Common myeloid progenitor, CD34-positive (primary cell): ENCODE data around the gene TMC8.

Experiments
- CTCF ChIA-PET: fragments of 350-600 bp; sonication (Branson Sonifier 250); formaldehyde crosslinking; loops from one replicate; lab custom pipeline; 2021; ENCODE audit warnings: antibody characterized with exemption; lab: Charles Lee
- POLR2A ChIA-PET: fragments of 350-600 bp; sonication (Branson Sonifier 250); formaldehyde crosslinking; loops from one replicate; lab custom pipeline; 2021; ENCODE audit warnings: antibody characterized with exemption; lab: Charles Lee
- DNase-seq, 3 donors: peaks; one replicate each; pipeline versions ENCODE4 v3.0.0 to v3.0.0-alpha.2; 2013
- H3K27ac ChIP-seq, 2 experiments: 1 replicate in 1 of 2; 2 replicates in 1 of 2; pipeline ENCODE4 v1.7.0; 2013; ENCODE audit warnings: inconsistent platforms in 2 of 2, low read length in 2 of 2, mild to moderate bottlenecking in 2 of 2, low read depth in 1 of 2, moderate library complexity in 1 of 2; ENCODE audit not compliant: severe bottlenecking in 2 of 2, insufficient read depth in 1 of 2, poor library complexity in 1 of 2
- H3K27me3 ChIP-seq, 5 experiments: replicated peaks in 2 of 5; 1 replicate in 3 of 5; 2 replicates in 2 of 5; pipeline versions ENCODE4 v1.6.1 to v1.7.0; 2013; ENCODE audit warnings: low read length in 4 of 5, mild to moderate bottlenecking in 2 of 5, moderate library complexity in 2 of 5, inconsistent platforms in 1 of 5; ENCODE audit not compliant: insufficient read depth in 5 of 5, control insufficient read depth in 4 of 5
- H3K36me3 ChIP-seq, 4 experiments: 1 replicate in 2 of 4; 2 replicates in 2 of 4; pipeline versions ENCODE4 v1.6.1 to v1.7.0; 2013; ENCODE audit warnings: low read length in 3 of 4, control low read depth in 1 of 4, mild to moderate bottlenecking in 1 of 4; ENCODE audit not compliant: control insufficient read depth in 4 of 4, insufficient read depth in 4 of 4
- H3K4me1 ChIP-seq, 4 experiments: 1 replicate in 3 of 4; 2 replicates in 1 of 4; pipeline versions ENCODE4 v1.6.1 to v1.7.1; 2013; ENCODE audit warnings: low read length in 3 of 4, mild to moderate bottlenecking in 3 of 4, control low read depth in 1 of 4, inconsistent platforms in 1 of 4, moderate library complexity in 1 of 4; ENCODE audit not compliant: control insufficient read depth in 4 of 4, insufficient read depth in 4 of 4; ENCODE audit errors: control extremely low read depth in 1 of 4
- H3K4me3 ChIP-seq, 7 experiments: 1 replicate in 4 of 7; 2 replicates in 3 of 7; pipeline versions ENCODE4 v1.5.1 to v1.7.0; 2013; ENCODE audit warnings: mild to moderate bottlenecking in 7 of 7, low read length in 6 of 7, moderate library complexity in 6 of 7, inconsistent platforms in 2 of 7, low read depth in 2 of 7, control low read depth in 1 of 7; ENCODE audit not compliant: insufficient read depth in 4 of 7, control insufficient read depth in 1 of 7; ENCODE audit errors: extremely low read depth in 1 of 7
- H3K9me3 ChIP-seq, 5 experiments: 1 replicate in 4 of 5; 2 replicates in 1 of 5; pipeline versions ENCODE4 v1.6.1 to v1.7.1; 2013; ENCODE audit warnings: low read length in 4 of 5, mild to moderate bottlenecking in 2 of 5, inconsistent platforms in 1 of 5, low read depth in 1 of 5, moderate library complexity in 1 of 5; ENCODE audit not compliant: control insufficient read depth in 4 of 5, insufficient read depth in 2 of 5; ENCODE audit errors: control extremely low read depth in 1 of 5
- WGBS: methylation state at CpG from one replicate; pipeline ENCODE4 v1.1.5; 2013; ENCODE audit not compliant: insufficient coverage; 5-methylcytosine and 5-hydroxymethylcytosine counted together

The TMC8 gene

DNA sequence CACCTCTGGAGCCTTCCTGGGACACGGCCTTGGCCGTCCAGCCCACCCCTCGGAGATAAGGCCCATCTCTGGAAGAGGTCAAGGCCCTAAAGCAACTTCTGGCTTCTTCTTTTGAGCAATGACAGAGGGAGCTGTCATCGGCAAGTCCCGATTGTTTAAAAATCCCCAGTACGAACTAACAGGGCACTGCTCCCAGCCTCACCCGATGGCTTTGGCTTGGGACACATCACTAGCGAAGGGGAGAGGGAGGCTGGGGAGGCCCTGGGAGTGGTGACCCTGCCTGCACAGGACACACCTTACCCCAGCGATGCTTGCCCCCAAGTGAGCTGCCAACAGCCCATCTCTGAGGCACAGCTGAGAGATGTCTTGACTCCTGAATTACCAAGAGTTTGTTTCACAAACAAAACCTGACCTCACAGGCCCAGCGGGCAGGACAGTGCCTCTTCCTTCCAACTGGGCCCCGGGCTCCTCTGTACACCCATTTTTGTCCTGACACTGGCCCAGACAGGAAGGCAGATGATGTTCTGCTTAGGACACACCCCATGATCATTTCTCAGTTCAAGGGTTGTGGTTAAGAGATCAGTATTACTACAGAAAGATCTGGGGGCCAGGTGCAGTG, 42.6 kb downstream of the TMC8 start:
- Histone ChIP-seq H3K4me1 (peaks cover 0 to 40% (median 37%) of the 10 kb centered on the region in 4 experiments), H3K4me3 (no peak overlapping the region), H3K36me3 (peaks cover 0 to 46% (median 25%) of the 10 kb centered on the region in 4 experiments), H3K27ac (peak overlapping the region in 1 of 2 experiments; percentile 9), H3K9me3 (no peaks in the 10 kb centered on the region), H3K27me3 (no peaks in the 10 kb centered on the region)
- DNase-seq = no peak
- ChIA-PET POLR2A (no interaction called here), CTCF (interaction anchor here (1.3 to 8.8 kb wide), 4 partner anchors 10 to 60 kb away, joined by 3 to 76 read pairs (median 18); no protein-coding TSS in a partner anchor)
- 96% methylated on average over 11 of the region's 11 CpGs for WGBS

DNA sequence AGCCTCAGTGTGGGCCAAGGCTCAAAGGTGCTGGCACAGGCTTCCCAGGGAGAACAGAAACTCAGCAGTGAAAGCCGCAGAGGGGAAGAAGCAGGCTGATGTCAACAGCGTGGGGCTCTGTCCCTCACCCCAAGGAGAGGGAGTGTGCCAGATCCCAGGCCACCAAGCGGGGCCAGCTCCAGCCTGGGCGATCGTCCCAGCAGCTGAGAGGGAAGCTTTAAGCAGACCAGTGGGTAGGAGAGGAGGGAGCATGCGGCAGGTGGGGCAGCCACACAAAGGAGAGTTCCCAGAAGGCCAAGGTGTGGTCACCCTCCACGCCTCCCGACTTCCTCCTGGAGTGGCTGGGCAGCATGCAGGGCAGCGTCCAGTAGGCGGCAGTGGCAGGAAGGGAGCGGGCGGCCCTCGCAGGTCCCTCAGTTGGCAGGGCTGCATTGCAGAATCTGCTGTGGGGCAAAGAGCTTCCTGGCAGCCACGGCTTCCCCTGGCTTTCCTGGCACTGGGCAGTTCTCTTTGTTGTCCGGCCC, 43.8 kb downstream of the TMC8 start:
- POLR2A ChIA-PET = no interaction called here
- H3K4me3 ChIP-seq = no peak overlapping the region

GRCh38 chr17:78174870-78175642, 44.5 kb downstream of the TMC8 start:
- H3K9me3 ChIP-seq = no peaks in the 10 kb centered on the region
- POLR2A ChIA-PET = no interaction called here

More for the DNA sequence above, 43.8 kb downstream of the TMC8 start:
- WGBS = 99% methylated on average over 11 of the region's 15 CpGs
- no peak overlapping the region for H3K27ac ChIP-seq
- CTCF ChIA-PET = interaction anchor here (1.1 to 8.8 kb wide), 4 partner anchors 9 to 61 kb away, joined by 4 to 76 read pairs (median 23); no protein-coding TSS in a partner anchor
- H3K4me1 ChIP-seq = peaks cover 0 to 36% (median 28%) of the 10 kb centered on the region in 4 experiments
- no peaks in the 10 kb centered on the region for H3K27me3 ChIP-seq
- H3K36me3 ChIP-seq = peaks cover 0 to 56% (median 28%) of the 10 kb centered on the region in 4 experiments
- DNase-seq = no peak
- no peaks in the 10 kb centered on the region for H3K9me3 ChIP-seq

GRCh38 chr17:78175643-78175981, 45.0 kb downstream of the TMC8 start:
- peaks cover 0 to 31% (median 24%) of the 10 kb centered on the region in 4 experiments for H3K4me1 ChIP-seq
- no peaks in the 10 kb centered on the region for H3K9me3 ChIP-seq
- H3K4me3 ChIP-seq = no peak overlapping the region
- 98% methylated on average over 14 of the region's 14 CpGs for WGBS
- H3K27ac ChIP-seq = no peak overlapping the region
- H3K36me3 ChIP-seq = peaks cover 0 to 67% (median 28%) of the 10 kb centered on the region in 4 experiments
- ChIA-PET POLR2A (no interaction called here), CTCF (interaction anchor here (0.9 to 8.8 kb wide), 12 partner anchors 12 to 65 kb away, joined by 3 to 76 read pairs (median 6); partner anchors contain the start of gene TMC8)
- H3K27me3 ChIP-seq = no peaks in the 10 kb centered on the region
- no peak for DNase-seq

More at GRCh38 chr17:78174870-78175642, 44.5 kb downstream of the TMC8 start:
- Histone ChIP-seq H3K27me3 (no peaks in the 10 kb centered on the region), H3K27ac (no peak overlapping the region), H3K36me3 (peaks cover 0 to 62% (median 28%) of the 10 kb centered on the region in 4 experiments), H3K4me3 (no peak overlapping the region), H3K4me1 (peaks cover 0 to 31% (median 22%) of the 10 kb centered on the region in 4 experiments)
- 94% methylated on average over 28 of the region's 28 CpGs for WGBS
- no peak for DNase-seq
- CTCF ChIA-PET = interaction anchor here (0.9 to 8.8 kb wide), 8 partner anchors 8 to 64 kb away, joined by 3 to 76 read pairs (median 7); partner anchors contain the start of gene TMC8

GRCh38 chr17:78176548-78177025, 46.0 kb downstream of the TMC8 start:
- Histone ChIP-seq H3K27ac (no peak overlapping the region), H3K36me3 (peaks cover 0 to 70% (median 22%) of the 10 kb centered on the region in 4 experiments), H3K9me3 (no peaks in the 10 kb centered on the region), H3K27me3 (no peaks in the 10 kb centered on the region), H3K4me1 (peaks cover 0 to 27% (median 22%) of the 10 kb centered on the region in 4 experiments), H3K4me3 (no peak overlapping the region)
- POLR2A ChIA-PET = interaction anchor here (0.9 to 1.0 kb wide), 2 partner anchors 37 to 63 kb away, joined by 3 read pairs; no protein-coding TSS in a partner anchor
- CTCF ChIA-PET = interaction anchor here (0.6 to 8.8 kb wide), 18 partner anchors 10 to 160 kb away, joined by 3 to 76 read pairs (median 5); partner anchors contain the start of genes AFMID, TK1 and TMC8
- WGBS = 1% methylated on average over 9 of the region's 14 CpGs
- DNase-seq = peak; percentile 65 to 79 (median 78)

DNA sequence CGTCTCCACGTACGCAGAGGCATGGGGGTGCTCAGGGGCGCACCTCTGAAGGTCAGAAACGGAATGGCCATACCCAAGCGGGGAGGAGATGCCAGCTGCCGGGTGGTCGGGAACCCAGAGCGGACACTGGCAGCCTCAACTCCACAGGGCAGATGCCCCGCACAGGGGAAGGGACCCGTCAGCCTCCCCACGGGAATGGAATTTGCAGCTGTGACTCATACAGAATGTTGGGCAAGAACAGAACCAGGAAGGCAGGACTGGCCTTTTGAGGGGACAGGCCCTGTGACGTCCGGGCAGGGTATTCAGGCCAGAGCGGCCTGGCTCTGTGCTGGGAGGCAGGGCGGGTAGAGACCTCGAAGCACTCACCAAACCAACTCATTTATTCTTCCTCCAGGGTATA, 48.8 kb downstream of the TMC8 start:
- H3K4me1 ChIP-seq = peaks cover 0 to 12% (median 8%) of the 10 kb centered on the region in 4 experiments
- H3K27me3 ChIP-seq = no peaks in the 10 kb centered on the region
- no peaks in the 10 kb centered on the region for H3K9me3 ChIP-seq
- no peak for DNase-seq
- no peak overlapping the region for H3K27ac ChIP-seq
- peaks cover 0 to 73% (median 12%) of the 10 kb centered on the region in 4 experiments for H3K36me3 ChIP-seq
- no peak overlapping the region for H3K4me3 ChIP-seq
- 95% methylated on average over 15 of the region's 17 CpGs for WGBS
- POLR2A ChIA-PET = no interaction called here
- CTCF ChIA-PET = interaction anchor here (0.7 to 1.3 kb wide), 3 partner anchors 10 to 68 kb away, joined by 3 to 4 read pairs (median 3); no protein-coding TSS in a partner anchor
